Measurements from ENCODE around the gene DGKQ.

The DGKQ gene

DNA sequence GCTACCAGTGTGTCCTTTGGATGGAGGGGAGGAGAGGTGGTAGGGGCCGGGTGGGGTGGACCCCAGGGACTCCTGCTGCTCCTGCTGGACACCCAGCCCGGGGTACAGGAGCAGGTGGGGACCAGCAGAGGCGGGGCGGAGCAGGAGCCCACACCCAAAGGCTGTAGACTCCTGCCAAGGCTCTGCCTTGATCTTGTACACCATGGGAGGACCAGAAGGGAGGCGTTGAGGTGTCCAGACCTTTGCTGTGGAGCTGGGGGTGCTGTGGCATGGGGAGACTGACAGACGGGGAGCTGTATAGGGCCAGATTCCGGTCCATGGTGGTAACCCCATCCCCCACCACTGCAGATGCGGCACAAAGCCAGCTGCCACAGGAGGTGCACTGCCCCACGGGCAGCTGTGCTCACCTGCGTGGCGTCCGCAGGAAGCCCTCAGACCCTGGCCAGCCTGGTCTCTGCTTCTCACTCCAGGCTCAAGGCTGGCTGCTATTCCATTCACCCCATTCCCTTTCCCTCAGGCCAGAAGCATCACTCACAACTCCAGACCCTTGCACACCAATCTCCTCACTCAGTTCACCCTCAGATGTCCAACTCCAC, 24.8 kb upstream of the DGKQ start:
- TF ChIP-seq, protein P1, sequence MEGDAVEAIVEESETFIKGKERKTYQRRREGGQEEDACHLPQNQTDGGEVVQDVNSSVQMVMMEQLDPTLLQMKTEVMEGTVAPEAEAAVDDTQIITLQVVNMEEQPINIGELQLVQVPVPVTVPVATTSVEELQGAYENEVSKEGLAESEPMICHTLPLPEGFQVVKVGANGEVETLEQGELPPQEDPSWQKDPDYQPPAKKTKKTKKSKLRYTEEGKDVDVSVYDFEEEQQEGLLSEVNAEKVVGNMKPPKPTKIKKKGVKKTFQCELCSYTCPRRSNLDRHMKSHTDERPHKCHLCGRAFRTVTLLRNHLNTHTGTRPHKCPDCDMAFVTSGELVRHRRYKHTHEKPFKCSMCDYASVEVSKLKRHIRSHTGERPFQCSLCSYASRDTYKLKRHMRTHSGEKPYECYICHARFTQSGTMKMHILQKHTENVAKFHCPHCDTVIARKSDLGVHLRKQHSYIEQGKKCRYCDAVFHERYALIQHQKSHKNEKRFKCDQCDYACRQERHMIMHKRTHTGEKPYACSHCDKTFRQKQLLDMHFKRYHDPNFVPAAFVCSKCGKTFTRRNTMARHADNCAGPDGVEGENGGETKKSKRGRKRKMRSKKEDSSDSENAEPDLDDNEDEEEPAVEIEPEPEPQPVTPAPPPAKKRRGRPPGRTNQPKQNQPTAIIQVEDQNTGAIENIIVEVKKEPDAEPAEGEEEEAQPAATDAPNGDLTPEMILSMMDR (IDR thresholded peaks at IDR 0.05): no peak
- H3K36me3 ChIP-seq: no peaks in the 10 kb centered on the region
- H3K4me1 ChIP-seq (ENCODE audit: control insufficient read depth in 1 of 2, insufficient read depth in 1 of 2, low read depth in 1 of 2, low read length in 1 of 2): peaks cover 0 to 9% of the 10 kb centered on the region in 2 experiments
- no peak overlapping the region for H3K27ac ChIP-seq
- H3K9me3 ChIP-seq: no peaks in the 10 kb centered on the region
- peaks cover 80% of the 10 kb centered on the region for H3K27me3 ChIP-seq
- H3K4me3 ChIP-seq (ENCODE audit: low read depth in 1 of 2, low read length in 1 of 2): no peak overlapping the region

DNA sequence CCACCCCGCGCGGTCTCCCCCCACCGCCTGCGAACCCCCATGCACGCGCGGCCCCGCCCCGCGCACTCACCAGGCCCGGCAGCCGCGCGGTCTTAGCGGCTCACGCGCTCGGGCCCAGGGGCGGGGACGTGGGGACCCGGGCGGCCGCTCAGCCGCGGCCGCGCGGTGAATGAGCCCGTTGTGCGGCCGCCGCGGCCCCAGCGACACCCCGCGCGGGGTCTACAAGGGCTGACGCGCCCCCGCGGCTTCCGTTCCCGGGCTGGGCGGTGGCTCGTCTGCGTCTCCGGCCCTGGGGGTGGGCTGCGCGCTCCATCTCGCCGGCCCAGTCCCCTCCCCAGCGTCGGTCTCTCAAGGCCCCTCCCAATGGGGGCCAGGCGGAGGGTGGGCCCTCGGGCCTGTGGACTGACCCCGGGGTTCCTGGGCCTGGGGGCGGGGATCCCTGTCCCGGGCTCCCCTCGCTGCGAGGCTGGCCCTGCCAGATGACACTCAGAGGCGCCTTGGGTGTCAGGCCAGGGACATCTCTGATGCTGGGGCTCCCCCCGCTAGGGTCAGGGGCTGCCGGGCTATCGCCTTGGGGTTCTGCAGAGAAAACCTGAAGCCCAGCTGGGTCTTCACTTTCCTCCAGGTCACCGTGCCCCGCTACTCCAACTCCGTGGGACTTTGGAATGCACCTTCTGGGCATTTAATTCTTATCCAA, 24.2 kb upstream of the DGKQ start:
- peaks cover 74% of the 10 kb centered on the region for H3K27me3 ChIP-seq
- H3K4me3 ChIP-seq (ENCODE audit: low read depth in 1 of 2, low read length in 1 of 2): no peak overlapping the region
- no peak overlapping the region for H3K27ac ChIP-seq
- TF ChIP-seq, protein P1 (IDR thresholded peaks at IDR 0.05): no peak
- no peaks in the 10 kb centered on the region for H3K9me3 ChIP-seq
- no peaks in the 10 kb centered on the region for H3K36me3 ChIP-seq
- peaks cover 0 to 5% of the 10 kb centered on the region in 2 experiments for H3K4me1 ChIP-seq (ENCODE audit: control insufficient read depth in 1 of 2, insufficient read depth in 1 of 2, low read depth in 1 of 2, low read length in 1 of 2)

DNA sequence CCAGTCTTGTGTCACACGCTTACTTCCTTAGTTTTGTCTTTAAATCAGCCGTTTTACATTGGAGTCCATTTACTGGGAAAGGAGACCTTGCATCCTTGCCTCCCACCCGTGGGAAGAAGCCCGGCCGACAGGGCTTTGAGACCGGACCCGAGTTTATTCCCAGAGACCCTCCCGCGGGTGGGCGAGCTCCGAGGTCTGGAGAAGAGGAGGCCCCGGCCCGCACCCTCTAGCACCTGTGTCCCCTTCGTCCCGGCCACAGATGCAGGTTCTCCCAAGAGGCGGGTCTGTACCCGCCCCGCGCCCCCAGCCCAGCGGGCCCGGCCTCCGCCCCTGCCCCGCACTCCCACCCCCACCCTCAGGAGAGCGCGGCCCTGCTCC, 23.6 kb upstream of the DGKQ start:
- TF ChIP-seq, protein P1 (IDR thresholded peaks at IDR 0.05): no peak
- Histone ChIP-seq H3K27me3 (peaks cover 68% of the 10 kb centered on the region), H3K27ac (no peak overlapping the region), H3K9me3 (no peaks in the 10 kb centered on the region), H3K4me3 (ENCODE audit: low read depth in 1 of 2, low read length in 1 of 2) (no peak overlapping the region), H3K4me1 (ENCODE audit: control insufficient read depth in 1 of 2, insufficient read depth in 1 of 2, low read depth in 1 of 2, low read length in 1 of 2) (no peaks in the 10 kb centered on the region), H3K36me3 (no peaks in the 10 kb centered on the region)

DNA sequence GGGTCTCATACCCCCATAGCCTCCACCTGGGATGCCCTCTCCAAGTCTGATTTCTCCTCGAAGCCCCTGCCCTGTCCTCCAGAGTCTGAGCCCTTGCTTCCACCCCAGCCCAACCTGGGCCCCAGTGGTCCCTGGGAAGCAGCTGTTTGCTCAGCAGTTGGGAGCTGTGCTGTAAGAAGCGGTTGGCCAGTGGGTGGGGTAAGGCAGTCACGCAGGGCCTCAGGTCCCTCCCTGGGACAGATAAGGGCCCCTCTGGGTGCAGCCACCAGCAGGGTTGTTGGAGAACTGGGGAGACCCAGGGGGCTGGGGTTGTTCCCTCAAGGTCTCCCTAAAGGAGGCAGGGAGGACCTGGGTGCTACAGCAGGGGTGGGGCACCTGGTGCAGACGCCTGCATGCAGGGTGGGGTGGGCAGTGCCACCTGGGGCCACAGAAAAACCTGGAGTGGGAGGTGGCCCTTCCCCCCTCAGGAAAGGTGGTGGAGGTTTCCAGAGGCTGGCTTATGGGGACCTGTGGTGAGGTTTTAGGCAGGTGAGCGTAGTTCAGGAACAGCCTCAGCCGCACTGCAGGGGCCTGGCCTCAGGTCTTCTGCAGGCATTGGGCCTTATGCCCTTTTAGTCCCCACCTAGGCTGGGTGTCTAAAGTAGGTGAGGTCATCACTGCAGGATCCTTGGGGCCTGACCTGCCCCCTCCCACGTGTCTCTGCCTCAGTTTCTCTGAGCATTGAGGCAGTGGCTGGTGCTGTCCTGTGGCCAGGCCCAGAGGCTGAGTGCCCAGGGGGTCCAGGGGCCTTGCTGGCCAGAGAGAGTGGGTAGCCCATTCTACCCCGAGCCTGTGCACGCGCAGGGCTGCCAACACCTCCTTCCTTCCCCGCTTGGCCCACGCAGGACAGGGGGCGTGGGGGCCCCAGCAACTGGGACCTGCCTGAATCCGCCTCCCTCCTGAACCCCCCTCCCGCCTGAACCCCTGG, 22.9 kb upstream of the DGKQ start:
- Histone ChIP-seq H3K36me3 (no peaks in the 10 kb centered on the region), H3K9me3 (no peaks in the 10 kb centered on the region), H3K4me3 (ENCODE audit: low read depth in 1 of 2, low read length in 1 of 2) (no peak overlapping the region), H3K27ac (no peak overlapping the region), H3K4me1 (ENCODE audit: control insufficient read depth in 1 of 2, insufficient read depth in 1 of 2, low read depth in 1 of 2, low read length in 1 of 2) (no peaks in the 10 kb centered on the region), H3K27me3 (peaks cover 61% of the 10 kb centered on the region)
- TF ChIP-seq, protein P1 (IDR thresholded peaks at IDR 0.05): no peak

DNA sequence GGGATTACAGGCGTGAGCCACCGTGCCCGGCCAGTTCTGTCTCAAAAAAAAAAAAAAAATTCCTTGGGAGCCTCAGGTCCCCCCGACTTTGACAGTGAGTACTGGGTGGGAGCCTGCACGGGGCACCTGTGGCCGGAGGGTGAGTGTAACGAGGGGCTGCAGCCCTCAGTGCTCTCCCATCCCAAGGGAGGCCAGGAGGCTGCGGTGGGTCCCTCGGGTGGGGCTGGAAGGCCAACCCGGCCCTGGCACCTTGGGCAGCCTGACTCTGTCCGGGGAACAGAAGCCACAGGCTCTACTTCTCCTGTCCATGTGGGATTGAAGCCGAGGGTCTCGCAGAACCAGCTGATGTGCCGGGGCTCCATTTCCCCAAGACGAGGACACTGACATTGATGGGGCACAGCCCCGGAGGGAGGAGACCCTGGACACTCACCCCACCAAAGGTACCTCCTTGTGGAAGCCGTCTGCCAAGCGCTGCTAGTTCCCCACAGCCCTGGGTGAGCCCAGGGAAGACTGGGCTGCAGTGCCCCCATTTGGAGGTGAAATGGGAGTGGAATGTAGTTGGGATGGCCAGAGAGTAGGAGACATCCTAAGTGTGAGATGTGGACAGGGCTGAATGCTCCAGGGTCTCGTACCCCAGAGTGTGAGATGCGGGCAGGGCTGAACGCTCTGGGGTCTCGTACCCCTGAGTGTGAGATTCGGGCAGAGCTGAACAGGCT, 22.1 kb upstream of the DGKQ start:
- Histone ChIP-seq H3K9me3 (no peaks in the 10 kb centered on the region), H3K36me3 (no peaks in the 10 kb centered on the region), H3K4me3 (ENCODE audit: low read depth in 1 of 2, low read length in 1 of 2) (no peak overlapping the region), H3K27me3 (peaks cover 53% of the 10 kb centered on the region), H3K4me1 (ENCODE audit: control insufficient read depth in 1 of 2, insufficient read depth in 1 of 2, low read depth in 1 of 2, low read length in 1 of 2) (no peaks in the 10 kb centered on the region), H3K27ac (no peak overlapping the region)
- TF ChIP-seq, protein P1 (IDR thresholded peaks at IDR 0.05): no peak

Measured in neutrophil (primary cell).